ENCODE results near the gene NCS1.

Gene NCS1

GRCh38 chr9:130179331-130179907 is 7.2 kb downstream of the NCS1 start:
- H3K36me3 ChIP-seq (ENCODE audit: control insufficient read depth, insufficient read depth, low read length) = no peaks in the 10 kb centered on the region
- no peaks in the 10 kb centered on the region for H3K9me3 ChIP-seq (ENCODE audit: control insufficient read depth, low read length)
- no peaks in the 10 kb centered on the region for H3K4me1 ChIP-seq
- TF ChIP-seq CTCF (IDR thresholded peaks at IDR 0.05) = no peak
- H3K9ac ChIP-seq = no peak overlapping the region
- H3K4me2 ChIP-seq (ENCODE audit: low read length) = no peak overlapping the region
- H3K79me2 ChIP-seq = no peaks in the 10 kb centered on the region
- H3K4me3 ChIP-seq (ENCODE audit: low read depth, low read length) = no peak overlapping the region
- no peak overlapping the region for H2AFZ ChIP-seq
- H3K27me3 ChIP-seq (ENCODE audit: control insufficient read depth, insufficient read depth, low read length) = no peaks in the 10 kb centered on the region
- no peak overlapping the region for H3K27ac ChIP-seq

GRCh38 chr9:130180516-130180915 is 8.3 kb downstream of the NCS1 start:
- Histone ChIP-seq H3K4me2 (ENCODE audit: low read length) (no peak overlapping the region), H3K9me3 (ENCODE audit: control insufficient read depth, low read length) (no peaks in the 10 kb centered on the region), H3K4me1 (no peaks in the 10 kb centered on the region), H3K27me3 (ENCODE audit: control insufficient read depth, insufficient read depth, low read length) (no peaks in the 10 kb centered on the region), H3K27ac (no peak overlapping the region), H3K79me2 (no peaks in the 10 kb centered on the region), H2AFZ (no peak overlapping the region), H3K36me3 (ENCODE audit: control insufficient read depth, insufficient read depth, low read length) (no peaks in the 10 kb centered on the region), H3K9ac (no peak overlapping the region), H3K4me3 (ENCODE audit: low read depth, low read length) (no peak overlapping the region)
- TF ChIP-seq CTCF (IDR thresholded peaks at IDR 0.05) = no peak

- H3K27ac ChIP-seq = no peak overlapping the region
- no peak overlapping the region for H3K4me3 ChIP-seq (ENCODE audit: low read depth, low read length)
These were observed 9.6 kb downstream of the NCS1 start for GRCh38 chr9:130181678-130182380.

GRCh38 chr9:130182381-130182909 is 10.2 kb downstream of the NCS1 start:
- no peak for TF ChIP-seq CTCF (IDR thresholded peaks at IDR 0.05)
- no peak overlapping the region for H3K9ac ChIP-seq
- H2AFZ ChIP-seq = no peak overlapping the region
- H3K27me3 ChIP-seq (ENCODE audit: control insufficient read depth, insufficient read depth, low read length) = no peaks in the 10 kb centered on the region
- no peak overlapping the region for H3K4me2 ChIP-seq (ENCODE audit: low read length)
- H3K4me3 ChIP-seq (ENCODE audit: low read depth, low read length) = no peak overlapping the region
- no peaks in the 10 kb centered on the region for H3K4me1 ChIP-seq
- H3K9me3 ChIP-seq (ENCODE audit: control insufficient read depth, low read length) = no peaks in the 10 kb centered on the region
- H3K36me3 ChIP-seq (ENCODE audit: control insufficient read depth, insufficient read depth, low read length) = no peaks in the 10 kb centered on the region
- no peak overlapping the region for H3K27ac ChIP-seq
- no peaks in the 10 kb centered on the region for H3K79me2 ChIP-seq

More at GRCh38 chr9:130181678-130182380, 9.6 kb downstream of the NCS1 start:
- no peak overlapping the region for H2AFZ ChIP-seq
- no peak for TF ChIP-seq CTCF (IDR thresholded peaks at IDR 0.05)
- H3K4me2 ChIP-seq (ENCODE audit: low read length) = no peak overlapping the region
- no peaks in the 10 kb centered on the region for H3K36me3 ChIP-seq (ENCODE audit: control insufficient read depth, insufficient read depth, low read length)
- H3K9ac ChIP-seq = no peak overlapping the region
- H3K27me3 ChIP-seq (ENCODE audit: control insufficient read depth, insufficient read depth, low read length) = no peaks in the 10 kb centered on the region
- no peaks in the 10 kb centered on the region for H3K9me3 ChIP-seq (ENCODE audit: control insufficient read depth, low read length)
- no peaks in the 10 kb centered on the region for H3K79me2 ChIP-seq
- H3K4me1 ChIP-seq = no peaks in the 10 kb centered on the region

All from parathyroid adenoma (tissue), 2 donors.